Immature natural killer cell (primary cell): ENCODE data around the gene INAFM2. TPM values are rescaled to one million over a fixed set of nuclear protein-coding genes. Genes with fewer than 3 reads are reported as not detected.

Experiments used
- DNase-seq, 3 donors: peaks; one replicate each; pipeline ENCODE4 v3.0.0; 2022; ENCODE audit warnings: mixed read lengths in 1 of 3
- H3K27ac Mint-ChIP-seq, 6 donors: one replicate each; pipeline ENCODE4 v1.8.0; 2020; ENCODE audit warnings: mixed read lengths in 6 of 6, mild to moderate bottlenecking in 5 of 6, inconsistent platforms in 4 of 6, moderate library complexity in 3 of 6
- H3K27me3 Mint-ChIP-seq, 3 donors: one replicate each; pipeline ENCODE4 v1.8.0; 2020 to 2021; ENCODE audit warnings: low read depth in 3 of 3, mild to moderate bottlenecking in 3 of 3, mixed read lengths in 3 of 3, moderate library complexity in 3 of 3, inconsistent platforms in 1 of 3
- H3K36me3 Mint-ChIP-seq, 3 donors: one replicate each; pipeline ENCODE4 v1.8.0; 2020; ENCODE audit warnings: mixed read lengths in 3 of 3, inconsistent platforms in 2 of 3, mild to moderate bottlenecking in 2 of 3
- H3K4me1 Mint-ChIP-seq, 2 donors: one replicate each; pipeline ENCODE4 v1.8.0; 2020; ENCODE audit warnings: inconsistent platforms in 2 of 2, mild to moderate bottlenecking in 2 of 2, mixed read lengths in 2 of 2, moderate library complexity in 1 of 2
- H3K4me3 Mint-ChIP-seq, 5 donors: one replicate each; pipeline ENCODE4 v1.8.0; 2020; ENCODE audit warnings: mild to moderate bottlenecking in 5 of 5, mixed read lengths in 5 of 5, inconsistent platforms in 3 of 5, moderate library complexity in 3 of 5
- H3K9me3 Mint-ChIP-seq, 6 donors: one replicate each; pipeline ENCODE4 v1.8.0; 2020; ENCODE audit warnings: mild to moderate bottlenecking in 6 of 6, mixed read lengths in 6 of 6, inconsistent platforms in 4 of 6, moderate library complexity in 3 of 6
- polyA plus RNA-seq, 3 donors: library from polyadenylated mRNA; unstranded; fragments of 300-500 nt; fragmentation: Illumina TruSeq; gene quantifications; one replicate each; pipeline ENCODE4 v1.2.3, GENCODE V29; 2021

INAFM2 gene
- polyA plus RNA-seq, 3 donors from 2014 or later, result 3.2 to 3.5 (median 3.2) TPM

- peaks cover 6 to 39% (median 9%) of the 10 kb centered on the region in 3 donors for H3K36me3 Mint-ChIP-seq
- no peaks in the 10 kb centered on the region for H3K9me3 Mint-ChIP-seq
- peaks cover 2 to 3% of the 10 kb centered on the region in 2 donors for H3K4me1 Mint-ChIP-seq
- DNase-seq, result no peak
- H3K27me3 Mint-ChIP-seq, result no peaks in the 10 kb centered on the region
- H3K27ac Mint-ChIP-seq, result no peak overlapping the region
- no peak overlapping the region for H3K4me3 Mint-ChIP-seq
Measured at GRCh38 chr15:40293905-40294895, 29.3 kb upstream of the INAFM2 start.

DNA sequence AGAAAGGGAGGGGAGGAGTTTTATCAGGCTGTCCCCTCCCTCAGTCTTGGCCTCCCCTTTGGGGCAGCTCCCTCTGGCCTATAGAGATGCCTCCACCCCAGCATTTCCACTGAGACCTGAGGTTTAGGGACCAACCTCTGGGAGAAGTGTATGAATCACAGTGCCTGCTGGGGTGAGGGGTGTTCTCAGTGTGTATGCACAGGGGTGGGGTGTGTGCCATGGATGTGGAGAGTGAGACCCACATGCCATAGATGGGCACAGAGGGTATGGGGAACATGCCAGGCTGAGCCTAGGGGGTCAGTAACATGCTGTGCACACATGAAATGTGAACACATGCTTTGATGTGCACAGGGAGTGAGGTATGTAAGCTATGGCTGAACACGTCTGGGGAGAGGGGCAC, 28.2 kb upstream of the INAFM2 start:
- Mint-ChIP-seq H3K36me3 (peaks cover 14 to 44% (median 17%) of the 10 kb centered on the region in 3 donors), H3K27ac (peak overlapping the region in 2 of 6 donors; percentile 48 to 74), H3K27me3 (no peaks in the 10 kb centered on the region), H3K4me1 (peaks cover 5 to 9% of the 10 kb centered on the region in 2 donors), H3K4me3 (no peak overlapping the region), H3K9me3 (no peaks in the 10 kb centered on the region)
- DNase-seq, result no peak

DNA sequence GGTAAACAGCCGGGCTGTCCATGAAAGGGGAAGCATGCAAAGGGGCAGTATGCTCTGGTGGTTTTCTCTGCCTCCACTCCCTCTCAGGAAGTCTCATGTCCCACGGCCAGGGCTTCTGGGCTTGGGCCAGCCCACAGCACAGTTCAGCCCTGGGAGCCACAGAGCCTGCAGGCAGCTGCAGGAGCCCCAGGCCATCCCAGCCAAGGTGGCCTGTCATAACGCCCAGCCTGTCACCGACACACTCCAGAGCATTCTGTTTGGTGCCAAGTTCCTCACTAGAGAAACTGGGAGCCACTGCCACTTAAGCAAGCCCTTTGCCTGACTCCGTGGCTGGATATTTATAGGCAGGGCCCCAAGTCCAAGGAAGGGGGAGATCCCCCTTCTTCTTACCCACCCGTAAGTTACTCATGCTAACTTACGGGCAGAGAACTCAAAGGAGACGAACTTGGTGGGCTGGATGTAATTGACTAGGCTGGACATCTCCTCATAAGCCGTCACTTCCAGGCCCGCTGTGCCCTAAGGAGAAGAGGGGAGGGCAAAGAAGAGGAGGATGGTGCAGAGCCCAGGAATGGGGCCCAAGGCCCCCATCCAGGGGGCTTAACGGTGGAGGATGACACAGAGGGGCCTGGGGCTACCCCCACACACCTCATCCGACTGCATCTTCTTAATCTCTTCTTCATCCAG, 27.5 kb upstream of the INAFM2 start:
- peaks cover 20 to 51% (median 24%) of the 10 kb centered on the region in 3 donors for H3K36me3 Mint-ChIP-seq
- no peaks in the 10 kb centered on the region for H3K27me3 Mint-ChIP-seq
- H3K27ac Mint-ChIP-seq, result peak overlapping the region in 1 of 6 donors; percentile 73
- DNase-seq, result no peak
- no peak overlapping the region for H3K4me3 Mint-ChIP-seq
- peaks cover 8 to 16% of the 10 kb centered on the region in 2 donors for H3K4me1 Mint-ChIP-seq
- H3K9me3 Mint-ChIP-seq, result no peaks in the 10 kb centered on the region

GRCh38 chr15:40296561-40297230, 26.8 kb upstream of the INAFM2 start:
- Mint-ChIP-seq H3K36me3 (peaks cover 20 to 53% (median 24%) of the 10 kb centered on the region in 3 donors), H3K4me1 (peaks cover 10 to 16% of the 10 kb centered on the region in 2 donors), H3K4me3 (no peak overlapping the region), H3K27me3 (no peaks in the 10 kb centered on the region), H3K9me3 (no peaks in the 10 kb centered on the region), H3K27ac (peak overlapping the region in 4 of 6 donors; percentile 28 to 65 (median 48))
- no peak for DNase-seq

DNA sequence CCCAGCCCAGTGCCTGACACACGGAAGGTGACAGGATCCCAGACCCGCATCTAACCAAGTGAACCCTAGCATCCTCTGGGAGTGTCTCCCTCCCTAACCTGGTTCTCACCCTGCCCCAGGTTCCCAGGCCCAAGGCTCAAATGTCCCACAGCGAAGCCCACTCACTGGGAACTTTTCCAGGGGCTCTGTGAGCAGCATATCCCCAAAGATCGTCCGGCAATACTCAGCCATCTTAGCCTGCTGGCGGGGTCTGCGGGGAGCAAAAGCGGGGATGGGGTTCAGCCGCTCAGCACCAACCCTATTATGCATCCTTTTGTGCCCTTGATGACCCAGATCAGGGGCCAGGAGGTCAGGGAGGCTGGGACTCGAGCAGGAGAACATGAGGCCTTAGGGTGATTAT, 26.1 kb upstream of the INAFM2 start:
- H3K4me1 Mint-ChIP-seq, result peaks cover 10 to 16% of the 10 kb centered on the region in 2 donors
- no peak for DNase-seq
- no peaks in the 10 kb centered on the region for H3K27me3 Mint-ChIP-seq
- peak overlapping the region in 2 of 6 donors; percentile 6 to 34 for H3K27ac Mint-ChIP-seq
- H3K36me3 Mint-ChIP-seq, result peaks cover 20 to 53% (median 24%) of the 10 kb centered on the region in 3 donors
- no peak overlapping the region for H3K4me3 Mint-ChIP-seq
- no peaks in the 10 kb centered on the region for H3K9me3 Mint-ChIP-seq

- DNase-seq, result no peak
- peaks cover 20 to 51% (median 24%) of the 10 kb centered on the region in 3 donors for H3K36me3 Mint-ChIP-seq
- H3K4me1 Mint-ChIP-seq, result peaks cover 10 to 16% of the 10 kb centered on the region in 2 donors
- no peak overlapping the region for H3K27ac Mint-ChIP-seq
- H3K4me3 Mint-ChIP-seq, result no peak overlapping the region
- H3K27me3 Mint-ChIP-seq, result peaks cover 0 to under 1% (median 0%) of the 10 kb centered on the region in 3 donors
- no peaks in the 10 kb centered on the region for H3K9me3 Mint-ChIP-seq
Measured at GRCh38 chr15:40298216-40298935, 25.1 kb upstream of the INAFM2 start.

DNA sequence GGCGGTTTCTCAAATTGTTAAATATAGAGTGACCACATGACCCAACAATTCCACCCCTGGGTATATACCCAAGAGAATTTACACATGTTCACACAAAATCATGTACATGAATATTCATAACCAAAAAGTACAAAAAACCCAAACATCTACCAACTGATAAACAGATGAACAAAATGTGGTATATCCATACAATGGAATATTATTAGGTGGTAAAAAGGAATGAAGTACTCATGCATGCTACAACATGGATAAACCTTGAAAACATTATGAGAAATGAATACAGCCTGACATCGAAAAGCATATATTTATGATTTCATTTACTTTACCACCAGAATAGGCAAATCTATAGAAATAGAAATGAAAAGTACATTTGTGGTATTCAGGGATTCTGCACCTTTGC, 23.1 kb upstream of the INAFM2 start:
- Mint-ChIP-seq H3K36me3 (peaks cover 20 to 55% (median 24%) of the 10 kb centered on the region in 3 donors), H3K4me3 (no peak overlapping the region), H3K27me3 (peaks cover 0 to 4% (median 0%) of the 10 kb centered on the region in 3 donors), H3K27ac (no peak overlapping the region), H3K9me3 (no peaks in the 10 kb centered on the region), H3K4me1 (peaks cover 29 to 34% of the 10 kb centered on the region in 2 donors)
- no peak for DNase-seq

- Mint-ChIP-seq H3K4me3 (no peak overlapping the region), H3K36me3 (peaks cover 20 to 51% (median 24%) of the 10 kb centered on the region in 3 donors), H3K4me1 (peaks cover 33 to 38% of the 10 kb centered on the region in 2 donors), H3K27ac (peak overlapping the region in 1 of 6 donors; percentile 50), H3K9me3 (no peaks in the 10 kb centered on the region), H3K27me3 (peaks cover 0 to 4% (median 0%) of the 10 kb centered on the region in 3 donors)
- no peak for DNase-seq
Measured at GRCh38 chr15:40300771-40301170, 22.7 kb upstream of the INAFM2 start.

GRCh38 chr15:40301467-40302179, 21.9 kb upstream of the INAFM2 start:
- H3K4me3 Mint-ChIP-seq, result no peak overlapping the region
- no peaks in the 10 kb centered on the region for H3K9me3 Mint-ChIP-seq
- no peak for DNase-seq
- peaks cover 0 to 4% (median 0%) of the 10 kb centered on the region in 3 donors for H3K27me3 Mint-ChIP-seq
- H3K36me3 Mint-ChIP-seq, result peaks cover 20 to 47% (median 24%) of the 10 kb centered on the region in 3 donors
- peaks cover 40 to 46% of the 10 kb centered on the region in 2 donors for H3K4me1 Mint-ChIP-seq
- peak overlapping the region in 1 of 6 donors; percentile 22 for H3K27ac Mint-ChIP-seq

DNA sequence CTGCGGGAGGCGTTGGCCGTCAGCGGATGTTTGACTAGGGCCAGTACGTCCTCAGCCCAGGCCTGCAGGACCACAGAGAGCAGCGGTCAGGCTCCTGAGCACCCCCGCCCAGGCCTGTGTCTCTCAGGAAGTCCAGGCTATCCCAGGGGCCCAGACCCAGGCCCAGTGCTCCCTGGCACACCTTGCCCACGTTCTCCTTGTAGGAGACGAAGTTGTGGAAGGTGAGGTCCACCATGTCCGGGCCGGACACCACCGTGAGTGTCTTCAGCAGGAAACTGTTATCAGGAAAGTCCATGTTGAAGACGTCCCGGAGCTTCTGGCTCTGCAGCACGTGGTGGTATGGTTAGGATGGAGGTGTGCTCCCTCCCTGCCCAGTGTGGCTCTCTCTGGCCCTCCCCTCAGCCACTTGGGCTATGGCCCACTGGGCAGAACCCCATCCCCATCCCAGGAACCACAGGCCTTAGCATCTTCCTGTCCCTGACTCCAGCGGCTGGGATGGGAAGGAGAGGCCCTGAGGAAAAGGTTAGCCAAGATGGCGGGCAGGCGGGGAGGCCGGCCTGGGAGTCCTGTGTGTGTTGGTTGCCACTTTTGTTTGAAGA, 21.1 kb upstream of the INAFM2 start:
- Mint-ChIP-seq H3K27ac (no peak overlapping the region), H3K27me3 (peaks cover 0 to 4% (median 2%) of the 10 kb centered on the region in 3 donors), H3K4me3 (no peak overlapping the region), H3K4me1 (peaks cover 41 to 49% of the 10 kb centered on the region in 2 donors), H3K9me3 (no peaks in the 10 kb centered on the region), H3K36me3 (peaks cover 20 to 39% (median 24%) of the 10 kb centered on the region in 3 donors)
- no peak for DNase-seq

DNA sequence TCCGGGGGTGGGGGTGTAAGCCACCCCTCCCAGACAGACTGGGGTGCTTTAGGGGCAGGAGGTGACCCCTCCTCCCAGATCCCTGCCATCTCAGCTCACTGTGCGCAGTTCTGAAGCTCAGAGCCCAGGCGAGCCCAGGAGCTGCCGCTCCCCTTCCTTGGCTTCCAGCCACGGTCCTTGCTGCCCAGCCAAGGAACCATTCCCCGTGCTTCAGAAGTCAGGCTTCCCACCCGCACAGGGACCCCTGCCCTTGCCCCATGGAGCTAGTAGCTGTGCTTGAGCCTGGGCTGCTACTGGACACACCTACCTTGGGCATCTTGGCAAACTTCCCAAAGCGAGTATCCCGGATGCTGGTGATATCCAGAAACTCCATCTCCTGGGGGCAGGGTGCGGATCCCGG, 20.5 kb upstream of the INAFM2 start:
- Mint-ChIP-seq H3K27ac (no peak overlapping the region), H3K9me3 (no peaks in the 10 kb centered on the region), H3K4me1 (peaks cover 42 to 49% of the 10 kb centered on the region in 2 donors), H3K27me3 (peaks cover 0 to 5% (median 2%) of the 10 kb centered on the region in 3 donors), H3K36me3 (peaks cover 15 to 33% (median 18%) of the 10 kb centered on the region in 3 donors), H3K4me3 (no peak overlapping the region)
- DNase-seq, result no peak

- no peak for DNase-seq
- Mint-ChIP-seq H3K4me3 (no peak overlapping the region), H3K36me3 (peaks cover 15 to 32% (median 18%) of the 10 kb centered on the region in 3 donors), H3K4me1 (peaks cover 45 to 53% of the 10 kb centered on the region in 2 donors), H3K27me3 (peaks cover 0 to 5% (median 2%) of the 10 kb centered on the region in 3 donors), H3K9me3 (no peaks in the 10 kb centered on the region), H3K27ac (peak overlapping the region in 2 of 6 donors; percentile 35 to 55)
Measured at GRCh38 chr15:40303576-40303975, 19.9 kb upstream of the INAFM2 start.
